Head of caudate nucleus (tissue), 42 donors: Measurements from ENCODE around the gene CTSW.
"Not testable (repeated sequence)": the region's sequence is repeated elsewhere in the genome, so short reads cannot be mapped to it uniquely, and the experiment has no call there.

Experiments used
- DNase-seq, 42 donors: peaks; one replicate each; pipeline versions ENCODE4 v3.0.0 to v3.0.0-alpha.2; 2020 to 2021; ENCODE audit warnings: mixed read lengths in 7 of 42
- intact Hi-C: fragments of 100-400 bp; cut with DNase I; formaldehyde crosslinking; loops from one replicate; pipeline ENCODE4 v1.15.0; 2022

The CTSW gene

GRCh38 chr11:65879617-65880016 is at the start of gene CTSW:
Gene CTSW (plus strand): TSS chr11:65879837. CDS start chr11:65879855, 18 bp downstream.
- intact Hi-C loops: loop anchor here (5.0 to 10.0 kb wide), 2 partner anchors 38 to 115 kb away; partner anchors contain the start of genes C11orf68 and DRAP1
- DNase-seq: no peak

GRCh38 chr11:65832231-65832630 is 47.4 kb upstream of the CTSW start:
- intact Hi-C loops, DNase-seq: not testable (repeated sequence)

- peak; percentile 96 to 99 (median 98) for DNase-seq
- intact Hi-C loops: no loop called here
These were observed 46.2 kb upstream of the CTSW start, which contains the start of gene SNX32 for GRCh38 chr11:65833297-65834030. Gene SNX32 (plus strand): TSS chr11:65833963. CDS start chr11:65834066, 103 bp downstream.

GRCh38 chr11:65834202-65834601 is 45.4 kb upstream of the CTSW start:
- intact Hi-C loops: no loop called here
- DNase-seq: peak in 2 of 42 donors; percentile 7 to 30

- intact Hi-C loops: no loop called here
- DNase-seq: no peak
These were observed 37.5 kb upstream of the CTSW start for GRCh38 chr11:65842144-65842543.

- DNase-seq: no peak
These were observed 35.8 kb upstream of the CTSW start for GRCh38 chr11:65843811-65844210.

GRCh38 chr11:65844231-65844872 is 35.3 kb upstream of the CTSW start:
- intact Hi-C loops: no loop called here
- peak in 1 of 42 donors; percentile 7 for DNase-seq

More at GRCh38 chr11:65843811-65844210, 35.8 kb upstream of the CTSW start:
- intact Hi-C loops: no loop called here

GRCh38 chr11:65847746-65848145 is 31.9 kb upstream of the CTSW start:
- intact Hi-C loops: no loop called here
- peak in 1 of 42 donors; percentile 14 for DNase-seq

GRCh38 chr11:65848693-65849092 is 30.9 kb upstream of the CTSW start:
- peak in 1 of 42 donors; percentile 14 for DNase-seq
- intact Hi-C loops: not testable (repeated sequence)

- DNase-seq: peak in 1 of 42 donors; percentile 9
- intact Hi-C loops: no loop called here
These were observed 30.3 kb upstream of the CTSW start for GRCh38 chr11:65849366-65849765.

- DNase-seq: peak in 1 of 42 donors; percentile 19
- intact Hi-C loops: no loop called here
These were observed 29.8 kb upstream of the CTSW start for GRCh38 chr11:65849771-65850216.

GRCh38 chr11:65850217-65851082 is 29.2 kb upstream of the CTSW start:
- intact Hi-C loops: no loop called here
- DNase-seq: peak in 2 of 42 donors; percentile 14 to 28

- no peak for DNase-seq
- intact Hi-C loops: no loop called here
These were observed 28.5 kb upstream of the CTSW start for GRCh38 chr11:65851083-65851579.

- intact Hi-C loops: no loop called here
- peak in 2 of 42 donors; percentile 2 to 11 for DNase-seq
These were observed 27.7 kb upstream of the CTSW start for GRCh38 chr11:65851811-65852507.

GRCh38 chr11:65852508-65853245 is 27.0 kb upstream of the CTSW start:
- DNase-seq: peak in 13 of 42 donors; percentile 15 to 61 (median 42)
- intact Hi-C loops: no loop called here

GRCh38 chr11:65853246-65853979 is 26.2 kb upstream of the CTSW start:
- intact Hi-C loops: no loop called here
- peak in 2 of 42 donors; percentile 2 to 16 for DNase-seq

GRCh38 chr11:65854161-65854592 is 25.5 kb upstream of the CTSW start:
- intact Hi-C loops: no loop called here
- peak in 2 of 42 donors; percentile 5 to 19 for DNase-seq
